HG03135 (cell line): ENCODE results near the gene DNAJC17.

Source experiments
- ATAC-seq: cut with Tn5 transposase; IDR thresholded peaks from one replicate; pipeline ENCODE4 v1.9.1; 2021; ENCODE audit warnings: mild to moderate bottlenecking, moderate library complexity; ENCODE audit not compliant: unreplicated experiment

The DNAJC17 gene

DNA sequence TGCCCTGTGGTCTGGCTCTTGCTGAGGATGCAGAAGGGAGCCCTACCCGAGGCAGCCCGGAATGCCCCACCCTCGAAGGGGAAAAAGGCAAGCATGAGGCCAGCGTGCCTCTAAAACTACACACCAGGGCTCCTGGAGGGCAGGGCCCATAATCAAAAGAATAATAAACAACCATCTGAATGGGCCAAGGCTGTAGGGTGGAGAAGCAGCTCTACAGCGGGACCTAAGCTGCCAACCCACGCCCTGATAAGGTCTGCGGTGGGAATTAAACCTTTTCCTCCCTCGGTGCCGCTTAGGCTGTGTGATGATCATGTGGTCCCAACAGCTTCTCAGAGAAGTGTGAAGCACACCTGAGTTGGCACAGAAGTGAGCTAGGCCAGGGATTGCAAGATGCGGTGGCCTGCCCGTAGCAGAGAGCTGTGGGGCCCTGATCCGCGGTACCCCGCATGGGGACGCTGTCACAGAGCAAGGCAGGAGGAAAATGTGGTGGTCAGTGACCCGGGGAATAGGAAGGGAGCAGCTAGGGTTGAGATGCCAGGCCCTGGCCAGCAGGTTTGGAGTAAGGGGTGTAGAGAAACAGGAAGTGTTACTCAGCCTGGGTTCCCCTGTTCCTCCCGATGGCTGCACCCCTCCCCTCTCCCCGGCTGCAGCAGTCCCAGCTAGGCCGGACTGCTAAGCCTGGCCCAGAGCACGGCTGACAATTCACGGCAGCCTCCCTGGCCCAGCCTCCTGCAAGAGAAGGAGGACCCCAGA, 38.6 kb downstream of the DNAJC17 start:
- peak; percentile 6 for ATAC-seq

DNA sequence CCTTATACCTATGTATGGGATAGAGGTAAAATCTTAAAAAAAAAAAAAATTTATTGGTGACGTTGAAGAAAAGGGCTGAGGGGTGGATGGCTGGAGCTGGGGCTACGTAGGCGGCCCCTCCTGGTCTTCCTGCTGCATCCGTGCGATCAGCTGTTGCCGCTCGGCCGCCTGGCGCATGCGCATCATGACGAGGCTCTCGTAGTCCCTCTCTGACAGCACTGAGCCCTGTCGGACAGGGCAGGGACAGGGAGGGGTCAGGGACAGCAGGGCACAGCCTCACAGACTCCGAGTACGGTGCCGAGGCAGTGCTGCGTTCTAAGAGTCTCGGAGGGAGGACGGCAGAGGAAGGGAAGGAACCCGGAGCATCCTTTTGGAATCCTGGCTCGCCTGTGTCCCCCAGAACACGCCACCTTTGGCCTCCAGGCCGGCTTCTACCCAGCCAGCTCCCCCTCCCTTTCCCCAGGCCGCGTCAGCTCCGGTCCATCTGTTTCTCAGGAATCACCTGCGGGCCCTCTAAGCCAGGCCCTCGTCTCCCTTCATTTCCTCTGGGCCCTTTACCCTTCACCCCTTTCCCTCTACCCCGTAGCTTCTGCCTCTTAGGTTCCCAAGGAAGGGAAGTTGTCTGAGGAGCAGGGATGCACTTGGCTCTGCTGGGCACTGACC, 39.3 kb downstream of the DNAJC17 start:
- ATAC-seq = no peak

DNA sequence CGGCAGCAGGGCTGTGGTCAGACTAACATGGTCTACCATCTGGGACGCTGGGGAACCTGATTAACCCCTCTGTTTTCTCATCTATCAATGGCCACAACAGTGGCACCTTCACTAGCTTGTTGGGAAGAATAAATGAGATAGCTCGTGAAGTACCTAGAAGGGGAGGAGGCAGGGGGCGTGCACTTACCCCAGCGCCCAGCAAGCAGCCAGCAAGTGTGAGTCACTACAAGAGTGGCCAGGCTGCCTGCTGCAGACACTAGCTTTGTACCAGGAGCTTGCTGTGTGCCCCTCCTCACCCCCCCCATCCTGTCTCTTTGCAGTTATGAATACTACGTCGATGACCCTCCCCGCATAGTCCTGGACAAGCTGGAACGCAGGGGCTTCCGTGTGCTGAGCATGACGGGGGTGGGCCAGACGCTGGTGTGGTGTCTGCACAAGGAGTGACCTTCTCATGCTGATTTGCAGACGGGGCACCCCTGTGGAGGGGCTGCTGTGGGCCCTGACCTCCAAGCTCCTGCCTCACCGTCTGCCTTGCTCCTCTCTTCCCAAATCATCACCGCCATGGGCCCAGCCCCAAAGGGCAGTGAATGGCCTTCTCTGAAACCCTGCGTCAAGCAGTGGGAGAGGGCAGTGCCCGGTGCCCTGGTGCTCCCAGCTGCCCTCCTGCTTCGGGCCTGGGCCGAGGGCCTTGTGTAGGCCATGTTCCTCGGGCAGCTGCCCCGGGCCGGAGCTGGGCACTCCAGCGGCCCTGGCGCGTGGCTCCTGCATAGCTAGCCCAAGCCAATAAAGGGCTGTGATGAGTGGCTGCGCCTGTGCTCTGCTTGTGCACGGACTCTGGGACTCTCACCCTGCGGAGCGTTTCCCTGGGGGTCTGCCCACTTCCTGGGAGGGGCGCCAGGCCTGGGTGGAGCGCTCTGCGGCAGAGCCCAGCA, 40.1 kb downstream of the DNAJC17 start:
- no peak for ATAC-seq

DNA sequence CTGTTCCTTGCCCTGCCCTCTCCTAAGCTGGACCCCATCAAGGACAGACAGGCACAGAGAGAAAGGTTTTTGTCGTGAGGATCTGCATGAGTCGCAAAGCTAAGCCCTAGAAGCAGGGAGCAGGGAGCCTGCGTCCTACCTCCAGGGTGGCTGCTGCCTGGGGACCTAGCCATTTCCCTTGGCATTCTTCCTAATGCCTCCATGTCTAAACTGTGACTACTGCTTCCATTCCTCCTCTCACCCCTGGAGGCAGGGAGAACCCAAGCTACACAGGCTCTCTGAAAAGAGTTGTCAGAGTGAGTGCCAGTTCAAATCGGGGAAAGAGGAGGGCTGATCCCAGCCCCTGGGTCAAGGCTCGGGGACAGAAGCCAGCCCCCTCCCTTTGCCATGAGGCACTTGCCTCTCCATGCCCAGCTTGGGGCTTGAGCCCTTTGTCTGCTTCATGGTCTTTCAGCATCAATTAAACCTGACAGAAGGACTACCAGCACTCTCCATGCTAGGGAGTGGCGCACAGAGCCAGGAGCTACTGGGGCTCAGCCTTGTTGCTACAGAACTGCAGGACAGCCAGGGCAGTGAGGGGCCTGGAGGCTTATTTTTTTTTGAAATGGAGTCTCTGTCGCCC, 41.0 kb downstream of the DNAJC17 start:
- no peak for ATAC-seq

DNA sequence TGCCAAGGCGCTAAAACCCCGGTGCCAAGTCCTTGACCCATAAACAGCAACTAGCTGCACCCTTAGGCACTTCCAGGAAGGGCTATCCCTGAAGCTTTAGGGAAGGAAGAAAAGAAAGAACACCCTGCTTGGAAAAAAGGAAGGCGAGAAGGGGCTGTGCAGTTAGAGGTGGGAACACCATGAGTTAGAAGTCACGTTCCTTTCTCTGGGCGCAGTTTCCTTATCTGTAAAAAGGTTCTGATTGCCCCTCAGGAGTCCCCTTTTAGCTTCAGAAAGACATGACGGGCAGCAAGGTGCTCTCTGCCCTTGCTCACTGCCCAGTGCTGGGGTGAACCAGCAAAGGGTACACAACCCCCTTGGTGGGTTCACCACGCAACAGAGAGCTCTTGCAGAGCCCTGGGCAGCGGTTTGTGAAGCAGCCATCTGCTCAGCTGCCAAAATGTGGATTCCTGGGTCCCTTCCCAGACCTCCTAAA, 42.6 kb downstream of the DNAJC17 start:
- no peak for ATAC-seq

DNA sequence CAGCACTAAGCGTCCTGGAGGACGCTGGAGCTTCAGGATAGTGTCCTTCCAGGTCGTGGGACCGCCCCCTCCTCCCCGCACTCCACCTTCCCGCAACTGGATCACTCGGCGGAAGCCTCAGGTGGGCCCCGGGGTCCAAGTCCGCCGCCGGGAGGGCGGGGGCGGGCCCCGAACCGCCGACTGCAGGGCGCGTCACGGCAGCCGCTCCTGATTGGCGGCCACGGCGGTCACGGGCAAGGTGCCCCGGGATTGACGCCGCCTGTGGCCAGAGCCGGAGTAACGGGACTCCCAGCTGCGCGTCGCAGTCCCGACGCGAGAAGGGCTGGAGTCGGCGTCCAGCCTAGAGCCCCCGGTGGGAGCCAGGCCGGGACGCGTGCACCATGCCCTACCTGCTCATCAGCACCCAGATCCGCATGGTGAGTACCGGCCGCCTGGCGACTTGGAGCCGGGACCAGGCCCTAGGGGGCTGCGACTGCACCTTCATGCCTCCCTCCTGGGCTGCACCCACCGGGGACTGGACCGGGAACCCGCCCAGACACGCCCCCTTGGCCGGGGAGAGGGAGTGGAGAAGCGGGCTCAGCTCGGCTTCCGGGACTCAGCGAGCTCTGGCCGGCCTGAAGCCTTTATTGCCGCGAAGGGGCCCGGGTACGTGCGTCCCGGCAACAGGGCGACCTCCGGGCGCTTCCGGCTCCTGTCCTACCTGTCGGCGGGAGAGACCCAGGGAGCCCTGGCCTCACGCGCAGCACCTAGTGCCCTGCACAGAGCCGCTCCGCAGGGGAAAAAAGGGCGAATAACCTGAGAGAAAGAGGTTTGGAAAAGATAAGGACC, 43.3 kb downstream of the DNAJC17 start, which contains the start of gene GCHFR:
GCHFR (plus strand) TSS at position 268 of the 828 bp plus-strand sequence; CDS start at position 381, 113 bp downstream.
- ATAC-seq = no peak

DNA sequence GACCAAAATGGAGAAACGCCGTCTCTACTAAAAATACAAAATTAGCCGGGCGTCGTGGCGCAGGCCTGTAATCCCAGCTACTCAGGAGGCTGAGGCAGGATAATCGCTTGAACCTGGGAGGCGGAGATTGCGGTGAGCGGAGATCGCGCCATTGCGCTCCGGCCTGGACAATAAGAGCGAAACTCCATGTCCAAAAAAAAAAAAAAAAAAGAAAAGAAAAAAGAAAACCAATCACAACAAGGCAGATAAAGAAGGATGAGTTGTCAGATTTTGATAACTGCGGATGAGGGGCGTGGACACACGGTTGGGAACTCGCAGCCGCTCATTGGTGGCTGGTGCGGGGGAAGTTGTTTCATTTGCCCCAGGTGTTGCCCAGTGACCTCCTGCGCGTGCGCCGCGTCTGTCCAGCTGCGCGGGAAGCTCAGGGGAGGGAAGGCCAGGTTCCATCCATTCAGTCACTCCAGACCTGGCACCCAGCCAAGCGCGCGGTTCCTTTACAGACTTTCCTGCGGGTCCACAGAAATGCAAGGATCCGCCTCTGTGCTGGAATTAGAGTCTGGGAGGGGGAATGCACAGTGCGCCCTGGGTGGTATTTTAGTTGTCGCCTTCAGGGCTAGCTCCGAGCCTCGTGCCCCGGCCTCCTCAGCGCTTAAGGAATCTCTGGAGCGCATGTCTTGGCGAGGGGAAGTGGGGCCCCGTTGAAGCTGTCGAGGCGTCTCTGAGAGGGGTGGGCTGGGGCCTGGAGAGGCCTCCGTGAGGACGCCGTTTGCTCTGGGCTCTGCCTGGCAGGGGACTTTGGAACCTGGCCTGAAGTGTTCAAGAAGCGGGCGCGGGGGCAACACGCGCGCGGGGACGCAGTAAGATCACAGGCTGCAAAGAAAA, 44.1 kb downstream of the DNAJC17 start:
- ATAC-seq = no peak

DNA sequence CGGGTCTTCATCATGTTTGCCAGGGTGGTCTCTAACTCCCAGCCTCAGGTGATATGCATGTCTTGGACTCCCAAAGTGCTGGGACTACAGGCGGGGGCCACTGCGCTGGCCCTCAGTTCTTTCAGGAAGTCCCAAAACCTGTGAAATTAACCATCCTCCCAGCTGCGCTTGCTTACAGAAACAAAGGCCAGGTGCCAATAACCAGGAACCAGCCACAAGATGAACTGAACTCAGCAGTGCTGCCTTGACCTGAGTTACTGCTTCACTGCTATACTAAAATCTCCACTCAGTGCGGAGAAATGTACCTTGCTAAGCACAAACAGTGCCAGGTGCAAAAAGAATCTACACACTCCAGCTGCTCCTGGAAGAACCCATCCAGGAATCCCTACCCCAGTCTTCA, 47.3 kb downstream of the DNAJC17 start:
- ATAC-seq = no peak

DNA sequence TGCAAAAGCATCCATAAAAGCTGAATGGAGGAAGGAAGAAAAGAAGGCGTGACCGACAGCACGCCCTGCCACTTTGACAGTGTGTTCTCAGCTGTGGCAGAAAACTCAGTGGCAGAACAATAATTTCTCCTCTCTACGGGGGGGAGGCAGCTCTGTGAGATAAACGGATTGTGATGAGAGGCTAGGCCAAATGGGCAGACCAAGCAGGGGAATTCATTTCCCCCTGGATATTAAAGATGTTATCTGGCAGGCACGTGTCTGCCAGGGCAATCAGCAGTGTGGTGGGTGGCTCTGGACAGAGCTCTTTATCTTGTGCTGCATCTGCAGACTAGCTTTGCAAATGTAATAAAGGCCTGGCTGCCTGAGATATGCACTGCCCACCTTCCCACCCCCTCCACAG, 50.3 kb downstream of the DNAJC17 start:
- no peak for ATAC-seq

DNA sequence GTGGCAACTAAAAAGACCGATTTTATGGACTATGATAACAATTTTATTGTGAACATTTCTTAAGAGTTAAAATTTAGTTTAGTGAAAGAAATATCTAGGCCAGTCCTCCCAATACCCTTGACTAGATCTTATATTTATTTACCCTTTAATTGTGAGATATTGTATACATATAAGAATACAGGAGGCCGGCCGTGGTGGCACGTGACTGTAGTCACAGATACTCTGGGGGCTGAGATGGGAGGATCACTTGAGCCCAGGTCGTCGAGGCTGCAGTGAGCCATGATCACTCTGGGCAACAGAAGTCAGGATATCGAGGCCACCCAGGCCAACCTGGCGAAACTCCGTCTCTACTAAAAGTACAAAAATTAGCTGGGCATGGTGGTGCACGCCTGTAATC, 51.5 kb downstream of the DNAJC17 start:
- ATAC-seq = no peak

DNA sequence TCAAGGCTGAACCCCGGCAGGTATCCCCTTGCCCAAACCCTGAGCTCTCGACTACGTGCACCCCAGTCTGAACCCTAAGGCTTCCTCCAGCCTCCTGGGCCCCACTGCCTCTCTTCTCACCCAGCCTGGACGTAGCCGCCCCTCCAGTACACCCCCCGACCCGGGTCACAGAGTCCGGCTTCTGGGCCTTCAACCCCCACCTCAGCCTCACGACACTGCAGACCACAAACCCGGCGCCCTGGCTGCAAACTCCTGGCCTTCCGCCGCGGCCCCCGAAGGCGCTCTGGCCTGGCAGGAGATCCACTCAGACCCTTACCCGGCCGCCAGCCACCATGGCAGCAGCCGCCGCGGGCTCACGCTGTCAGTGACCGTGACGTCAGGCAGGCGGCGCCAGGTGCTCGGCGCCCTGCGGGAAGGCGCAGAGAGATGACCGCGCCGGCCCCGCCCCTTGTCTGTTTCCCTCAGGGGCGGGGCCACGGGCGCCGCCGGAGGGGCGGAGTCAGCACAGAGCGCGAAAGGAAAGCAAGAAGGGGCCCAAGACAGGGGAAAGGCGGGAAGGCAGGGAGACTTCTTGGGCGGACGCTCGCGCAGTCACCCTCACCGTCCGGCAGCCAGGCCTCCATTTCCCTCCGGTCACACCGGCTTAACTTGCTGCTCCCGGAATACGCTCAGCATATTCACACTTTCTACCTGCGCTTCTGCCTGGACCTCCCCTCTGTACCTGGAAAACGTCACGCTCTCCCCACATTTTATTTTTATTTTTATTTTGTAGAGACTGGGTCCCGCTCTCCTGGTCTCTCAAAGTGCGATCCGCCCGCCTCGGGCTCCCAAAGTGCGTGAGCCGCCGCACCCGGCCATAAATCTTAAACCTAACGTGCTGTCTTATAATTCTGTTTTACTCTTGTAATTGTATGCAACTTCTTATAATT, 52.1 kb downstream of the DNAJC17 start, which contains the start of gene RMDN3:
RMDN3 (minus strand) TSS at position 372 of the 929 bp plus-strand sequence. CDS start 471 bp downstream, outside the sequence.
- peak; percentile 72 for ATAC-seq

DNA sequence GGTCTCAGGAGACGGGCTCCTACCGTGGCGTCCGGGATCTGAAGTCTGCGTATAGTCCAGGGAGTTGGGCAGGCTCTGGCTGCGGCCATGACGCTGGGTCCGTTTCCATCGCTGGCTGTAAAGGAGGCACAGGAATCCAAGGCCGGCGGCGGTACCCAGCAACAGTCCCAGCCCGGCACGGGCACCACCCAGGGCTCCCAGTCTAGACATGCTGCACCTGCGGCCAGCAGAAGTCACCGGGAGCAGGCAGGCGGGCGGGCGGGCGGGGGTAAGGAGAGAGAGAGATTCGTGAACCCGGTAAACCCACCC, 52.7 kb downstream of the DNAJC17 start:
- peak; percentile 7 for ATAC-seq

DNA sequence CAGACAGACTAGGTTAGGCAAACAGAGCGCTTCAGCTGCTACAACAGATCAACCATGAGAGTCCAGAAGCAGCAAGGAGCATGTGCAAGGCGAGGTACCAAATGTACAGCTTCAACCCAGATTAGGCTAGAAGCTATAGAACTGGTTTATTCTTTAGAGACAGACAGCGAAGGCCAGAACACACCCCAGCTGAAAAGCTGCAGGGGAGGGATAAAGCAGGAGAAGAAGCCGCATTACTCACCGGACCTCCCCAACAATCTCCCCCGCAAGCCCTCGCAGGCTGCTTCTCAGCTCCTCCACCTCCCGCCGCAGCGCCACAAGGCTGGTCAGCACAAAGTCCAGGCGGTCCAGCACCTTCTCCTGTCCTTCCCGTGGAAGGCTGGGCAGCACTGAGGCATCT, 55.5 kb downstream of the DNAJC17 start:
- ATAC-seq = no peak

DNA sequence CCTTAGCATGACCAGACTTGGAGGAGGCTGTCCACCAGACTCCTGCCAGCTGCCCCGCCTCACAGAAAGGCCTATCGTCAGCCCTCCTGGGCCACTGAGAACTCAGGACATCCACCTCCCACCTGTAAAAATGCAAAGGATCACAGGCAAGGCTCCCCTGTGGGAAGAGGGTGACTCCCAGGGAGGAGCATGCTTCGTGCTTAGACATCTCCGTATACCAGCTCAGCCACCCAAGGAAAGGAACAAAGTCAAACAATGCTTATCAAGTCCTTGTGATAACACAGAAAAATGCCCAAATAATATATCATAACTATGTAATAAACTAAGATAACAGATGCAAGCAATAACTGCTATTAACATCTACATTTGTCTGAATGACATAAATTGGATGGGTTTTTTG, 56.4 kb downstream of the DNAJC17 start:
- ATAC-seq = no peak

DNA sequence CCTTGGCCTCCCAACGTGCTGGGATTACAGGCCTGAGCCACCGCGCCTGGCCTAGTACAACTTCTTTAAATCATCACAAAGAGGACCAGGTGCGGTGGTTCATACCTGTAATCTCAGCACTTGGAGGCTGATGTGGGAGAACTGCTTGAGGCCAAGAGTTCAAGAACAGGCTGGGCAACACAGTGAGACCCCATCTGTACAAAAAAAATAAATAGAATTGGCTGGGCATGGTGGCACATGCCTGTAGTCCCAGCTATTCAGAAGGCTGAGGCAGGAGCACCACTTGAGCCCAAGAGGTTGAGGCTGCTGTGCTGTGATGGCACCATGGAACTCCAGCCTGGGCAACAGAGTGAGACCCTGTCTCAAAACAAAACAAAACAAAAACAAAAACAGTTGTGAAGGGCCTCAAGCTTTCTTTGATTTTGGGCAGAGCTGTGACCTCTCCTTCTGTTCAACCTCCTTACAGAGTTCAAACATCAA, 58.1 kb downstream of the DNAJC17 start:
- ATAC-seq = no peak

DNA sequence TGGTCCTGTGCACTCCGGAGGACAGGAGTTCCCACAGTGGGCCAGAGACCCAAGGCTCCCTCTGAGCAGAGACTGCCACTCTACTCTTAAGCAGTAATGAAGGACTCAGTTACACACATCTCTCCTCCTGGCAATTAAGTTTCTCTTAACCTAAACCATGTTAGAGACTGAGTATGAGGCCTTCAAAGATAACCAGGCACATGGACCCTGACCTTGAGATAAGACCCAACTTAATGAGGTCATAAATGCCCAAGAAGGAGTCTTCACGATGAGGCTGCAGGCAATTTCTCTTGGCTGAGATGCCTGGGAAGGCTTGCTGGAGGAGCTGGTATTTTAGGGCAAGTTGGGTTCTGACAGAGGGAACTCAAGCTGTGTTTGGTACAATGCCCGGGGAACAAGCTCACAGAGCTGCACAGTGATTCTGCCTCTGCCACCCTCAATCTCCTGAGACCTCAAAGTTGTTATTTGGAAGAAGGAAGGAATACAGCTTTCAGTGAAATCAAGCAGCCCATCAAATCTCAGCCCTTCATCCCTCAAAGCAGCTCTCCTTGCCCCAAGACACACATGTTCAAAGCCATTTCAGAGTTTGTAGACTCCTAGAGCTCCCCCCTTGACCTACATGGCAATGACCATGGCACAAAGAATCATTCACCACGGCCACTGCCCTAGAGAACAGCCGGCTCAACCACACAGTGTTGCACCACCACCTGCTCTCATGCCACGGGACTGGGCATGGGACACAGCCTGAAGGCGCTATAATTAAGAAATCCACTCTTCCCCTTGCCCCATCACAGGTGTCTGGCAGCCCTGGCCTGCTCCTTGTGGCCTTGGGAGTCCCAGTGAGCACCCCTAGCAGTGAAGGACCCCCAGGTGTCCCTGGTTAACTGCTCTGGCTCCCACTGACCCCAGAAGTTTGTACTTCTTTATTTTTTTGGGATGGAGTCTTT, 59.3 kb downstream of the DNAJC17 start:
- ATAC-seq = no peak
